ENCODE data around the gene B4GALT7.

GRCh38 chr5:177596775-177597238 is 3.1 kb upstream of the B4GALT7 start:
- TF ChIP-seq CTCF (IDR thresholded peaks at IDR 0.05) (no peak), POLR2A (IDR thresholded peaks at IDR 0.05) (no peak)
